Neuronal stem cell (in vitro differentiated cells): ENCODE data around the gene RABL6.

Source experiments
- DNase-seq: peaks from one replicate; pipeline ENCODE4 v3.0.0-alpha.2; 2013; ENCODE audit warnings: low spot score
- H2AFZ ChIP-seq: one replicate; pipeline ENCODE4 v1.6.1; 2013; ENCODE audit warnings: mild to moderate bottlenecking, low read length, inconsistent platforms
- H2AK5ac ChIP-seq: 2 replicates; pipeline ENCODE4 v1.6.1; 2013; ENCODE audit warnings: low read depth, mild to moderate bottlenecking, inconsistent platforms, low read length, moderate library complexity, mixed read lengths
- H2BK120ac ChIP-seq: 2 replicates; pipeline ENCODE4 v1.6.1; 2013; ENCODE audit warnings: low read depth, mild to moderate bottlenecking, inconsistent platforms, low read length, moderate library complexity, mixed read lengths
- H2BK12ac ChIP-seq: one replicate; pipeline ENCODE4 v1.6.1; 2013; ENCODE audit warnings: low read length, inconsistent platforms
- H2BK15ac ChIP-seq: 2 replicates; pipeline ENCODE4 v1.6.1; 2013; ENCODE audit warnings: mild to moderate bottlenecking, low read length, inconsistent platforms, mixed read lengths
- H2BK5ac ChIP-seq: one replicate; pipeline ENCODE4 v1.6.1; 2013; ENCODE audit warnings: inconsistent platforms, mild to moderate bottlenecking, low read length, moderate library complexity
- H3K14ac ChIP-seq: one replicate; pipeline ENCODE4 v1.6.1; 2013; ENCODE audit warnings: low read length, inconsistent platforms
- H3K18ac ChIP-seq: 2 replicates; pipeline ENCODE4 v1.6.1; 2013; ENCODE audit warnings: low read length, inconsistent platforms
- H3K23ac ChIP-seq: 2 replicates; pipeline ENCODE4 v1.6.1; 2013; ENCODE audit warnings: low read depth, mild to moderate bottlenecking, mixed read lengths, low read length, inconsistent platforms; ENCODE audit not compliant: poor library complexity
- H3K27ac ChIP-seq: replicated peaks from 3 replicates; pipeline ENCODE4 v1.5.1; 2013; ENCODE audit warnings: low read length, inconsistent platforms
- H3K27me3 ChIP-seq, 3 experiments: 2 replicates each; pipeline ENCODE4 v1.6.1; 2013; ENCODE audit warnings: low read length in 3 of 3, mild to moderate bottlenecking in 2 of 3, inconsistent platforms in 1 of 3, low read depth in 1 of 3, mixed read lengths in 1 of 3, moderate library complexity in 1 of 3; ENCODE audit not compliant: control insufficient read depth in 3 of 3, insufficient read depth in 3 of 3
- H3K36me3 ChIP-seq, 2 donors: replicated peaks in 1 of 2; 2 replicates each; pipeline ENCODE4 v1.6.1; 2013; ENCODE audit warnings: low read length in 2 of 2; ENCODE audit not compliant: control insufficient read depth in 2 of 2, insufficient read depth in 2 of 2
- H3K4ac ChIP-seq: 2 replicates; pipeline ENCODE4 v1.6.1; 2013; ENCODE audit warnings: inconsistent platforms, mild to moderate bottlenecking, low read length, moderate library complexity
- H3K4me1 ChIP-seq, 2 donors: 1 replicate in 1 of 2; 2 replicates in 1 of 2; pipeline ENCODE4 v1.6.1; 2013; ENCODE audit warnings: low read length in 2 of 2, low read depth in 1 of 2; ENCODE audit not compliant: control insufficient read depth in 2 of 2, insufficient read depth in 1 of 2
- H3K4me2 ChIP-seq: one replicate; pipeline ENCODE4 v1.6.1; 2013; ENCODE audit warnings: mild to moderate bottlenecking, low read length, inconsistent platforms; ENCODE audit not compliant: insufficient read depth, poor library complexity, severe bottlenecking
- H3K4me3 ChIP-seq, 2 donors: 2 replicates each; pipeline ENCODE4 v1.5.1; 2013; ENCODE audit warnings: low read length in 2 of 2, mild to moderate bottlenecking in 2 of 2, inconsistent platforms in 1 of 2, moderate library complexity in 1 of 2
- H3K79me1 ChIP-seq: one replicate; pipeline ENCODE4 v1.6.1; 2013; ENCODE audit warnings: low read depth, mild to moderate bottlenecking, inconsistent platforms, low read length, moderate library complexity
- H3K9ac ChIP-seq: one replicate; pipeline ENCODE4 v1.6.1; 2013; ENCODE audit warnings: mild to moderate bottlenecking, low read depth, low read length, inconsistent platforms; ENCODE audit not compliant: poor library complexity
- H3K9me3 ChIP-seq, 2 donors: replicated peaks in 1 of 2; 2 replicates each; pipeline versions ENCODE3 to v1.6.1; 2013; ENCODE audit warnings: low read length in 2 of 2, mild to moderate bottlenecking in 2 of 2, inconsistent platforms in 1 of 2, low read depth in 1 of 2, mixed read lengths in 1 of 2, moderate library complexity in 1 of 2; ENCODE audit not compliant: control insufficient read depth in 2 of 2, insufficient read depth in 1 of 2
- H4K8ac ChIP-seq: one replicate; pipeline ENCODE4 v1.6.1; 2013; ENCODE audit warnings: low read depth, mild to moderate bottlenecking, inconsistent platforms, low read length, moderate library complexity
- H4K91ac ChIP-seq: one replicate; pipeline ENCODE4 v1.6.1; 2013; ENCODE audit warnings: low read length, low read depth, mild to moderate bottlenecking, inconsistent platforms; ENCODE audit not compliant: poor library complexity
- WGBS, 2 donors: extraction: QIAGEN DNeasy Blood & Tissue Kit; methylation state at CpG; one replicate each; pipeline ENCODE4 v1.1.7; 2013; ENCODE audit warnings: missing lambda C conversion rate in 2 of 2, mixed read lengths in 1 of 2; ENCODE audit not compliant: insufficient read length in 2 of 2, insufficient replicate concordance in 1 of 2; ENCODE audit errors: extremely low coverage in 2 of 2; 5-methylcytosine and 5-hydroxymethylcytosine counted together

RABL6 gene

DNA sequence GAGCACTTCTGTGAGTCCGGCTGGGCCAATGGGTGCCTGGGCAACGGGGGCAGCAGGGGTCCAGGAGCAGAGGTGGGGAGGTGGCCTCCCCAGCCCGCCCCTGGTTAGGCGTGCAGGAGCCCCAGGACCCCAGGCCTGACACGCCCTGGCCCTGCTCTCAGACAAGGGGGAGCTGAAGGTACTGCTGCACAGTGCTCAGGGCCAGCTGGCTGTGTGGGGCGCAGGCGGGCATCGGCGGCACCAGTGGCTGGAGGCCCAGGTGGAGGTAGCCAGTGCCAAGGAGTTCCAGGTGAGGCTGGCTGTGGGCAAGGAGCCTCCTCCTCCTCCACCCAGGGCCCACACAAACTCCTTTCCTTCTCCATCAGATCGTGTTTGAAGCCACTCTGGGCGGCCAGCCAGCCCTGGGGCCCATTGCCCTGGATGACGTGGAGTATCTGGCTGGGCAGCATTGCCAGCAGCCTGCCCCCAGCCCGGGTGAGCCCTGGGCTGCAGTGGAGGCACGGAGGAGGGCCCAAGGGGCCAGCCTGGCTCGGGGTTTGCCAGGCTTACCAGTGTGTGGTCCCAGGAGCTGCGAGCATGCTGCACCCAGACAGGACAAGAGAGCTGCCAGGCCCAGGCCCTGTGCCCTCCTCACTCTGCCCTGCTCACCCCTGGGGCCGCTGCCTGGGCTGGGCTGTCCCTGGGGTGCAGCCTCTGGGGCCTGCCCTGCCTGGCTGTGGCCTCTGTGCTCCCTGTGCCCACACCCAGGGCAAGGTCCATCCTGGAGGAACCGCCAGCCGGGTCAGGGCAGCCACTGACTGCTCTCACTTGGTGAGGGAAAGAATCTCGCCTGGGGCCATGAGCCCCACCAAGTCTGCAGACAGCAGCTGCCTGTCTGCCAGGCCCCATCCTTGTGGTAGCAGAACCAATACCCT is 51.4 kb downstream of the RABL6 start:
- Histone ChIP-seq H3K4ac (no peak overlapping the region), H2BK120ac (no peak overlapping the region), H3K4me3 (no peak overlapping the region), H3K9me3 (no peaks in the 10 kb centered on the region), H4K91ac (no peak overlapping the region), H2BK5ac (peak overlapping the region; percentile 93), H3K4me2 (no peak overlapping the region), H2AK5ac (no peak overlapping the region), H3K4me1 (no peaks in the 10 kb centered on the region), H3K9ac (no peak overlapping the region), H2BK15ac (no peak overlapping the region), H2BK12ac (no peak overlapping the region), H3K27me3 (no peaks in the 10 kb centered on the region), H4K8ac (no peak overlapping the region), H3K14ac (peak overlapping the region; percentile 82), H3K79me1 (peaks cover 26% of the 10 kb centered on the region), H2AFZ (no peak overlapping the region), H3K27ac (no peak overlapping the region), H3K23ac (peak overlapping the region; percentile 80), H3K36me3 (peaks cover 36 to 54% of the 10 kb centered on the region in 2 donors), H3K18ac (no peak overlapping the region)
- no peak for DNase-seq
- no CpG with 5 or more reads among the region's 20 CpGs for WGBS, 2 donors

DNA sequence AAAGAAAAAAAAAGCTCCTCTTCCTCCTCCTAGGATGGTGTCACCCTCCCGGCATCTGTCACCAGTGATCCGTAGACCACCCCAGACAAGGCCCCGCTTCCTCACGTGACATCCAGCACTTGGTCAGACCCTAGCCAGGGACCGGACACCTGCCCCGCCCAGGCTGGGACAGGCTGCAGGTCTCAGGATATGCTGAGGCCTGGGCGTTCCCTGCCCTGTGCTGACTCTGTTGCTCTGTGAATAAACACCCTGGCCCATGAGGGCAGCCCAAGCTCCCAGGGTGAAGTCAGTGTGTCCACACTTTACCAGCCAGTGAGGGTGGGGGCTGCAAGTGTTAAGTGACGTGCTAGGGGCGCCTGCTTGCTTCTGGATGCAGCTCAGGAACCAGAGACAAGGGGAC is 52.8 kb downstream of the RABL6 start:
- Histone ChIP-seq H3K36me3 (peaks cover 39 to 64% of the 10 kb centered on the region in 2 donors), H2AFZ (no peak overlapping the region), H3K4me2 (no peak overlapping the region)

DNA sequence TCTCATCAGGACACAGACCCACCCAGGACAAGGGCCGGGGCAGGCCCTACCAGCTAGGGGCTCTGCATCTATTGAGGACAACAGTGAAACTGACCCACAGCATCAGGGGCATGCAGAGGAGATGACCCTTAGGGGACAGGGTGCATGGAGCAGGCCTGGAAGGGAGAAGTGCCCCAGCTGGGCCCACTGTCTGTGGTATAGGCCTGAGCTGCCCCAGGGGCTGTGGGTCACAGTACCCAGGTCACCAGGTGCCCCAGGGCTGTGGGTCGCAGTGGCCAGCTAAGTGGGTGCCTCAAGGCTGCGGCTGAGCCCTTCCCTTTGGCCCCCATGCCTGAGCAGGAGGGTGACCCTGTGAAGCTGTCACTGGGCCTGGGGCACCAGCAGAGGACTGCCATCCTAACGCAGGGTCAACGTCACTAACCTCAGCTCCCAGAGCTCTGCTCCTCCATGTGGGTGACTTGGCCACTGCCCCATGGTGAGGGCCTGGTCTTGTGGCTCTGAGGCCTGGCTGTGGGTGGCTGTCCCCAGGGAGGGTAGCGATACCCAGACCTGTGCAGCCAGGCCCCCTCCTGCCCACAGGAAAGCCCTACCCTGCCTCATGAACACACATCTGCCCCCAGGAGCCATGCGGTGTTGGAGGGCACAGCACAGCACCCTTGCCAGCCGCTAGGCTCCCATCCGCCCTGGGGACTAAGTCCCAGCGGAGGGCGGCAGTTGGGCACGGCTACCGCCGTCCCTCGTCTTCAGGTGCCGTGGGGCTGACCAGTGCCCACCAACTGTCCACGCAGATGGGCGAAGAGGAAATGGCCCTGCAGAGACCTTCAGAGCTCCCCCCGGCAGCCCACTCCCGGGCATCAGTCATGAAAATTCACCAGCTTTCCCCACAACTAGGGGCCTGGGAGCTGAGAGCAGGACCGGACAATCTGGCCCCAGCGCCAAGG is 53.5 kb downstream of the RABL6 start:
- Histone ChIP-seq H3K79me1 (peaks cover 36% of the 10 kb centered on the region), H2BK12ac (no peak overlapping the region), H3K36me3 (peaks cover 39 to 64% of the 10 kb centered on the region in 2 donors), H3K18ac (no peak overlapping the region), H3K4me3 (no peak overlapping the region), H2AFZ (no peak overlapping the region), H2BK5ac (no peak overlapping the region), H3K4ac (no peak overlapping the region), H3K27me3 (no peaks in the 10 kb centered on the region), H3K9ac (no peak overlapping the region), H4K8ac (no peak overlapping the region), H3K14ac (peak overlapping the region; percentile 82), H2AK5ac (no peak overlapping the region), H3K27ac (no peak overlapping the region), H3K9me3 (no peaks in the 10 kb centered on the region), H2BK15ac (no peak overlapping the region), H3K4me2 (no peak overlapping the region), H3K4me1 (peaks cover 7 to 8% of the 10 kb centered on the region in 2 donors), H2BK120ac (no peak overlapping the region), H4K91ac (no peak overlapping the region), H3K23ac (peak overlapping the region; percentile 85)
- no CpG with 5 or more reads among the region's 22 CpGs for WGBS, 2 donors
- no peak for DNase-seq

More for the DNA sequence above, 52.8 kb downstream of the RABL6 start:
- Histone ChIP-seq H2BK12ac (no peak overlapping the region), H3K4ac (no peak overlapping the region), H3K18ac (no peak overlapping the region), H3K4me1 (peaks cover 7 to 8% of the 10 kb centered on the region in 2 donors), H4K8ac (no peak overlapping the region), H3K4me3 (no peak overlapping the region), H3K23ac (peak overlapping the region; percentile 85), H4K91ac (no peak overlapping the region), H2AK5ac (no peak overlapping the region), H3K9me3 (no peaks in the 10 kb centered on the region), H2BK5ac (no peak overlapping the region), H3K14ac (no peak overlapping the region), H2BK120ac (no peak overlapping the region), H3K79me1 (peaks cover 33% of the 10 kb centered on the region), H3K27me3 (no peaks in the 10 kb centered on the region), H2BK15ac (no peak overlapping the region), H3K9ac (peak overlapping the region; percentile 60), H3K27ac (no peak overlapping the region)
- DNase-seq = no peak
- WGBS, 2 donors = no CpG with 5 or more reads among the region's 9 CpGs
